ENCODE results near the gene RGS6.

RGS6 gene

GRCh38 chr14:72420749-72421474 is 488.7 kb downstream of the RGS6 start:
- no peak overlapping the region for H3K4me3 ChIP-seq (ENCODE audit: low read depth, low read length)
- no peaks in the 10 kb centered on the region for H3K36me3 ChIP-seq (ENCODE audit: control insufficient read depth, insufficient read depth, low read length)
- peaks cover 14% of the 10 kb centered on the region for H3K4me1 ChIP-seq (ENCODE audit: control insufficient read depth, insufficient read depth, low read length)
- no peak overlapping the region for H3K27ac ChIP-seq (ENCODE audit: low read depth, low read length)
- H3K9ac ChIP-seq (ENCODE audit: low read length): no peak overlapping the region
- H3K9me3 ChIP-seq (ENCODE audit: control insufficient read depth, insufficient read depth, low read depth, low read length): no peaks in the 10 kb centered on the region
- H3K27me3 ChIP-seq (ENCODE audit: control insufficient read depth, insufficient read depth, low read length): no peaks in the 10 kb centered on the region

DNA sequence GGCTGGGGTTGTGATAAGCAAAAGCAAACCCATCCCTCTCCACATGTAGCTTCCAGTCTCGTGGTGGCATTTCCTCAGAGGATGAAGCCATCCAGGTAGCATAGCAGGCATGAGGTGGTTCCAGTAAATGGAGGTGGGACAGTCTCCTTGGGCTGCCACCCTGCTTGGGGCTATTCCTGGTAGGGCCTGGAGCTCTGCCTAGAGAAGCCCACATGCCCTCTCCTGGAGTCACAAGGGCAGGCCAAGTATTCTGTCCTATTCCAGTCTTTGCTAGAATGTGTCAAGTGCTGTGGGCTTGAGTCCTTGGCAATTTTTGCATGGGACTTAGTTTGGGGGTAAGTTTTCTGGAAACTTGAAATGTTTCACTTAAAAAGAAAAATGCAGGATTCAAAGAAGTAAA is 491.7 kb downstream of the RGS6 start:
- H3K4me1 ChIP-seq (ENCODE audit: control insufficient read depth, insufficient read depth, low read length): peaks cover 14% of the 10 kb centered on the region
- no peaks in the 10 kb centered on the region for H3K27me3 ChIP-seq (ENCODE audit: control insufficient read depth, insufficient read depth, low read length)
- no peak overlapping the region for H3K27ac ChIP-seq (ENCODE audit: low read depth, low read length)
- H3K4me3 ChIP-seq (ENCODE audit: low read depth, low read length): no peak overlapping the region
- no peak overlapping the region for H3K9ac ChIP-seq (ENCODE audit: low read length)
- no peaks in the 10 kb centered on the region for H3K36me3 ChIP-seq (ENCODE audit: control insufficient read depth, insufficient read depth, low read length)
- H3K9me3 ChIP-seq (ENCODE audit: control insufficient read depth, insufficient read depth, low read depth, low read length): peaks cover 5% of the 10 kb centered on the region

DNA sequence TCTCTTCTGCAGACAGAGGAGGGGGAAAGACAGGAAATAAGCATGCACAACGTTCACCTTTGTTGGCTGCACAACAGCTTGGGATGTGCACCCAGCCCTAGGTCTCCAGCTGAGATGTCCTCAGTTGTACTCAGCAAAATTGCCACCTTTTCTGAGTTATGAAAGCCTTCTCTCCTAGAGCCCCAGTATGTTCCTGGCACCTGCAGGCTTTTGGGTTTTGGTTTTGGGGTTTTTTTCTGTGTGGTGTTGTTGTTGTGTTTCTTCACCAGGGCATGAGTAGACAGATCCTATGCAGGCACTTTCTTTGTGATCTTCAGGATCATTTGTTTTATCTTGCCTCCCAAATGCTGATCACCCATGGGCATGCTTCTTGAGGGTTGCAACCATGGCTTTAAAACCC is 498.2 kb downstream of the RGS6 start:
- peaks cover 5% of the 10 kb centered on the region for H3K9me3 ChIP-seq (ENCODE audit: control insufficient read depth, insufficient read depth, low read depth, low read length)
- H3K4me1 ChIP-seq (ENCODE audit: control insufficient read depth, insufficient read depth, low read length): peaks cover 13% of the 10 kb centered on the region
- no peak overlapping the region for H3K9ac ChIP-seq (ENCODE audit: low read length)
- no peak overlapping the region for H3K4me3 ChIP-seq (ENCODE audit: low read depth, low read length)
- no peak overlapping the region for H3K27ac ChIP-seq (ENCODE audit: low read depth, low read length)
- H3K27me3 ChIP-seq (ENCODE audit: control insufficient read depth, insufficient read depth, low read length): no peaks in the 10 kb centered on the region
- no peaks in the 10 kb centered on the region for H3K36me3 ChIP-seq (ENCODE audit: control insufficient read depth, insufficient read depth, low read length)

DNA sequence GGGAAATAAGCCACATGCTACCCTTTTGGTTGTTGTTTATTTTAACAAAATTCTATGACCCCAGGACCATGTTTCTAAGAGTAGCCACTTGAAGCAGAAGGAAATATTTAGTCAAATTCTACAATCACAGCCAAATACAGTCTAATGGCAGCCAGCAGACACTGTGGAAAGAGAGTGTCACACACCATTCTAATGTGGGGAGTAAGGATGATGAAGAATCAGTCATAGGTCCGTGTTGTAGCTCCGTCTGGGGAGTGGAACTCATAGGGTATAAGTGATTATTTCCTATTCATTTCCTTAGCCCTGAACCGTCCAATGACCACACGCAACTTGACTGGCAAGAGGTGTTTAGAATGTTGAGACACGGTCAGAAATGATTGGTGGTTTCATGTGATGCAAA is 500.5 kb downstream of the RGS6 start:
- Histone ChIP-seq H3K36me3 (ENCODE audit: control insufficient read depth, insufficient read depth, low read length) (no peaks in the 10 kb centered on the region), H3K9me3 (ENCODE audit: control insufficient read depth, insufficient read depth, low read depth, low read length) (peaks cover 4% of the 10 kb centered on the region), H3K27me3 (ENCODE audit: control insufficient read depth, insufficient read depth, low read length) (no peaks in the 10 kb centered on the region), H3K4me1 (ENCODE audit: control insufficient read depth, insufficient read depth, low read length) (peaks cover 14% of the 10 kb centered on the region), H3K27ac (ENCODE audit: low read depth, low read length) (no peak overlapping the region), H3K4me3 (ENCODE audit: low read depth, low read length) (no peak overlapping the region), H3K9ac (ENCODE audit: low read length) (no peak overlapping the region)

DNA sequence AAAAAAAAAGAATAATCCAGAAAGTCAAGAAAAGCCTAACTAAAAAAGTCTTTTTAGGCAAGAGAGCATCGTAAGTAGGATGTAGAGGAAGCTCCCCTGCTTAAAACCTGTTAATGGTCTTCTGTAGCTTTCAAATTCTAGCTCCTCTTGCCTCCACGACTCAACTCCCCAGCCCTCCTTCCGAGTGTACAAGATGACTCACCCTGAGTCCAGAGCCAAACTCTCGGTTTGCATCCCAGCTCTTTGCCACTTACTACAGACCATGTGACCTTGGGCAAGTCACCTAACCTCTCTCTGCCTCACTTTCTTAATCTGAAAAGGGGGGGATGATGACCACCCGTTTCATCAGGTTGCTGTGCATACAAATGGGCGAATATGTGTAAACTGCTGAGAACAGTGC is 501.3 kb downstream of the RGS6 start:
- no peaks in the 10 kb centered on the region for H3K36me3 ChIP-seq (ENCODE audit: control insufficient read depth, insufficient read depth, low read length)
- peaks cover 14% of the 10 kb centered on the region for H3K4me1 ChIP-seq (ENCODE audit: control insufficient read depth, insufficient read depth, low read length)
- no peaks in the 10 kb centered on the region for H3K27me3 ChIP-seq (ENCODE audit: control insufficient read depth, insufficient read depth, low read length)
- H3K9me3 ChIP-seq (ENCODE audit: control insufficient read depth, insufficient read depth, low read depth, low read length): no peaks in the 10 kb centered on the region
- no peak overlapping the region for H3K4me3 ChIP-seq (ENCODE audit: low read depth, low read length)
- H3K9ac ChIP-seq (ENCODE audit: low read length): no peak overlapping the region
- H3K27ac ChIP-seq (ENCODE audit: low read depth, low read length): no peak overlapping the region

DNA sequence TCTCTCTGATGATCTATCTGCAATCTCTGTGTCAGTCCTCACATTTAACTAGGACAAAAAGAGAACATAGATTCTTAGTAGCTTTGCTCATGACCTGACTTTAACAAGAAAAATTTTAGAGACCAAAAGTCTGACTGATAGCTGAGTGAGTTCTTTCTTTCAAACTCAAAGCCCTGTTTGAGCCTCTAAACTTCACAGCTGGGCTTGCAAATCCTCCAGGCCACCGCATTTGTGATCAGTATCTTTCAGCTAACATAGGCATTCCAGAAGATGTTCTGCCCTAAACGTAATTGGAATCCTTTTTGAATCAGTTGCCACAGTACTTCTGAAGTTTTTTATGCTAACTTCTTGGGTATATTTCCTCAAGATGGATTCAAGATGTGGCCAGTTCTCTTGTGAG is 502.6 kb downstream of the RGS6 start:
- peaks cover 14% of the 10 kb centered on the region for H3K4me1 ChIP-seq (ENCODE audit: control insufficient read depth, insufficient read depth, low read length)
- H3K9ac ChIP-seq (ENCODE audit: low read length): no peak overlapping the region
- H3K36me3 ChIP-seq (ENCODE audit: control insufficient read depth, insufficient read depth, low read length): no peaks in the 10 kb centered on the region

DNA sequence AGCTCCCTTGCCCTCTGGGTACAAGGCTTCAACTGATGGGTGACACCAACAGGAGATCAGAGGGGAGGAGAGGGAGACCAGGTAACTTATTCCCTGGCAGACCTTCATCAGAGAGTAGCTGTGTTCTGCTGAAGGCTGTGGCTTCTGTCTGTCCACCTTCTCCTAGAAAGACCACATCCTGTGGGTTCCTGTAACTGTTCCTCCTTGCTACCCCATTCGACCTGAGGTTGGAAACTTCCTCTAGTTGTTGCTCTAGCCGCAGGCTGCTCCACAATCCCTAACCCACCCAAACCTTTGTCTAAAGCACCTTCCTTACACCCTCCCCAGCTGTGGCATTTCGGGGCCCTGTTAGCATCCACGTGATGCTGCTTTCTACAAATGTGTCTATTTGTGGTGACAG is 507.5 kb downstream of the RGS6 start:
- no peak overlapping the region for H3K9ac ChIP-seq (ENCODE audit: low read length)
- H3K4me1 ChIP-seq (ENCODE audit: control insufficient read depth, insufficient read depth, low read length): peaks cover 9% of the 10 kb centered on the region
- H3K4me3 ChIP-seq (ENCODE audit: low read depth, low read length): no peak overlapping the region
- no peaks in the 10 kb centered on the region for H3K27me3 ChIP-seq (ENCODE audit: control insufficient read depth, insufficient read depth, low read length)
- H3K27ac ChIP-seq (ENCODE audit: low read depth, low read length): no peak overlapping the region
- H3K9me3 ChIP-seq (ENCODE audit: control insufficient read depth, insufficient read depth, low read depth, low read length): no peaks in the 10 kb centered on the region
- no peaks in the 10 kb centered on the region for H3K36me3 ChIP-seq (ENCODE audit: control insufficient read depth, insufficient read depth, low read length)

More for the DNA sequence above, 502.6 kb downstream of the RGS6 start:
- Histone ChIP-seq H3K9me3 (ENCODE audit: control insufficient read depth, insufficient read depth, low read depth, low read length) (no peaks in the 10 kb centered on the region), H3K4me3 (ENCODE audit: low read depth, low read length) (no peak overlapping the region), H3K27ac (ENCODE audit: low read depth, low read length) (no peak overlapping the region), H3K27me3 (ENCODE audit: control insufficient read depth, insufficient read depth, low read length) (no peaks in the 10 kb centered on the region)

GRCh38 chr14:72443256-72443655 is 511.0 kb downstream of the RGS6 start:
- H3K27ac ChIP-seq (ENCODE audit: low read depth, low read length): no peak overlapping the region
- no peak overlapping the region for H3K9ac ChIP-seq (ENCODE audit: low read length)
- no peaks in the 10 kb centered on the region for H3K36me3 ChIP-seq (ENCODE audit: control insufficient read depth, insufficient read depth, low read length)
- H3K4me3 ChIP-seq (ENCODE audit: low read depth, low read length): no peak overlapping the region
- H3K4me1 ChIP-seq (ENCODE audit: control insufficient read depth, insufficient read depth, low read length): no peaks in the 10 kb centered on the region
- H3K27me3 ChIP-seq (ENCODE audit: control insufficient read depth, insufficient read depth, low read length): no peaks in the 10 kb centered on the region
- no peaks in the 10 kb centered on the region for H3K9me3 ChIP-seq (ENCODE audit: control insufficient read depth, insufficient read depth, low read depth, low read length)

DNA sequence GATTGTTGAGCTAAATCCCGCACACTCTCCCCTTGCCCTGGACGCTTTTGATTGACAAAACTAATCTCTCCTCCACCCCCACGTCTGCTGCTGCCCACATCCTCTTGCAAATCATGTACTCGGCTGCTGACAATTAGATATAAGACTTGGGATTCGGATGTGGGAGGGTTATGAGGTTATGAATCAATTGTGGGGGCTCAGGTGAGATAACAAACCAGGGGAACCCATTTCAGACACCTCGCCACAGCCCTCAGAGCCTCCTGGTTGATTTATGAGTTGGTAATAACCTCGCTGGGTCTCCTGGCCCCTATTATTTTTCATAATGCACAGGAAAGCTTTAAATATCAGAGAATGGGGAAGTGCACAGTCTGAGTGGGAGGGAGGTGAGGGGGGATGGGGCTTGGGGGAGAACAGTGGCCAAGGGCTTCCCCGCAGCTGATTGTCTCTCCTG is 511.8 kb downstream of the RGS6 start:
- Histone ChIP-seq H3K9me3 (ENCODE audit: control insufficient read depth, insufficient read depth, low read depth, low read length) (no peaks in the 10 kb centered on the region), H3K27ac (ENCODE audit: low read depth, low read length) (no peak overlapping the region), H3K9ac (ENCODE audit: low read length) (no peak overlapping the region), H3K4me3 (ENCODE audit: low read depth, low read length) (no peak overlapping the region), H3K27me3 (ENCODE audit: control insufficient read depth, insufficient read depth, low read length) (no peaks in the 10 kb centered on the region), H3K36me3 (ENCODE audit: control insufficient read depth, insufficient read depth, low read length) (no peaks in the 10 kb centered on the region), H3K4me1 (ENCODE audit: control insufficient read depth, insufficient read depth, low read length) (no peaks in the 10 kb centered on the region)

GRCh38 chr14:72444701-72445100 is 512.5 kb downstream of the RGS6 start:
- Histone ChIP-seq H3K27me3 (ENCODE audit: control insufficient read depth, insufficient read depth, low read length) (no peaks in the 10 kb centered on the region), H3K4me1 (ENCODE audit: control insufficient read depth, insufficient read depth, low read length) (no peaks in the 10 kb centered on the region), H3K9me3 (ENCODE audit: control insufficient read depth, insufficient read depth, low read depth, low read length) (no peaks in the 10 kb centered on the region), H3K27ac (ENCODE audit: low read depth, low read length) (no peak overlapping the region), H3K4me3 (ENCODE audit: low read depth, low read length) (no peak overlapping the region), H3K9ac (ENCODE audit: low read length) (no peak overlapping the region), H3K36me3 (ENCODE audit: control insufficient read depth, insufficient read depth, low read length) (no peaks in the 10 kb centered on the region)

GRCh38 chr14:72448212-72448611 is 516.0 kb downstream of the RGS6 start:
- no peaks in the 10 kb centered on the region for H3K9me3 ChIP-seq (ENCODE audit: control insufficient read depth, insufficient read depth, low read depth, low read length)
- H3K4me3 ChIP-seq (ENCODE audit: low read depth, low read length): no peak overlapping the region
- no peaks in the 10 kb centered on the region for H3K36me3 ChIP-seq (ENCODE audit: control insufficient read depth, insufficient read depth, low read length)
- H3K4me1 ChIP-seq (ENCODE audit: control insufficient read depth, insufficient read depth, low read length): peaks cover 11% of the 10 kb centered on the region
- no peaks in the 10 kb centered on the region for H3K27me3 ChIP-seq (ENCODE audit: control insufficient read depth, insufficient read depth, low read length)
- H3K9ac ChIP-seq (ENCODE audit: low read length): no peak overlapping the region
- H3K27ac ChIP-seq (ENCODE audit: low read depth, low read length): no peak overlapping the region
